HepG2 (cell line): ENCODE data around the gene SLC22A31. TPM values are rescaled to one million over a fixed set of nuclear protein-coding genes. Genes with fewer than 3 reads are reported as not detected.

Source experiments
- ATAC-seq: fragments of 200-7000 bp; cut with Tn5 transposase; 3 replicates; pipeline ENCODE4 v1.9.1; 2020; ENCODE audit warnings: mild to moderate bottlenecking, moderate library complexity
- BruUV-seq: library from RNA; stranded (reverse); fragments of 400-500 nt; replicated peaks from 2 replicates; lab custom pipeline; 2021; lab: Mats Ljungman, UMichigan
- CTCF ChIA-PET: fragments of 300-600 bp; formaldehyde crosslinking; extraction: SDS; loops from one replicate; lab custom pipeline; 2021; ENCODE audit warnings: low total read pairs, inconsistent platforms, low intra/inter-chr PET ratio; lab: Yijun Ruan, JAX
- POLR2A ChIA-PET: fragments of 350-600 bp; sonication (Branson Sonifier 250); formaldehyde crosslinking; loops from one replicate; lab custom pipeline; 2020; ENCODE audit warnings: antibody characterized with exemption, inconsistent platforms; lab: Yijun Ruan, JAX
- DNase-seq: peaks from one replicate; pipeline ENCODE4 v3.0.0-alpha.2; 2015; ENCODE audit warnings: low spot score
- FAIRE-seq: peaks from 3 replicates; lab custom pipeline; 2011; peaks lifted over from hg19 to GRCh38; lab: Jason Lieb, UNC
- H2AFZ ChIP-seq: one replicate; pipeline ENCODE4 v1.6.1; 2011; ENCODE audit warnings: low read length, inconsistent platforms
- H3K27ac ChIP-seq: fragments of 300-600 bp; 3 replicates; pipeline ENCODE4 v1.8.0; 2011; ENCODE audit warnings: mixed run types, mild to moderate bottlenecking, mixed read lengths, low read length, inconsistent platforms; ENCODE audit not compliant: insufficient read depth; ENCODE audit errors: extremely low read length
- H3K27me3 ChIP-seq, 2 experiments: fragments of 200-600 bp in 1 of 2; 2 replicates in 1 of 2; 3 replicates in 1 of 2; pipeline versions ENCODE4 v1.6.0 to v1.8.0; 2011; ENCODE audit warnings: low read length in 2 of 2, mild to moderate bottlenecking in 2 of 2, moderate library complexity in 2 of 2, inconsistent platforms in 1 of 2; ENCODE audit not compliant: insufficient read depth in 2 of 2, control insufficient read depth in 1 of 2
- H3K36me3 ChIP-seq, 2 experiments: fragments of 200-600 bp in 1 of 2; replicated peaks in 1 of 2; 2 replicates in 1 of 2; 3 replicates in 1 of 2; pipeline versions ENCODE4 v1.5.1 to v1.8.0; 2011; ENCODE audit warnings: low read length in 2 of 2, inconsistent platforms in 1 of 2; ENCODE audit not compliant: insufficient read depth in 2 of 2, control insufficient read depth in 1 of 2
- H3K4me1 ChIP-seq: 2 replicates; pipeline ENCODE4 v1.5.1; 2012; ENCODE audit warnings: low read length, inconsistent platforms; ENCODE audit not compliant: insufficient read depth
- H3K4me2 ChIP-seq: 2 replicates; pipeline ENCODE4 v1.6.0; 2011; ENCODE audit warnings: low read depth, low read length, inconsistent platforms
- H3K4me3 ChIP-seq, 3 experiments: fragments of 200-600 bp in 1 of 3; sonication (generic), shearing (Covaris generic) in 1 of 3; replicated peaks in 1 of 3; 2 replicates each; pipeline ENCODE4 v1.5.1; 2011 to 2016; ENCODE audit warnings: low read length in 3 of 3, inconsistent platforms in 2 of 3, low read depth in 2 of 3, mild to moderate bottlenecking in 2 of 3, control low read depth in 1 of 3, mixed read lengths in 1 of 3; ENCODE audit not compliant: insufficient read depth in 1 of 3
- H3K79me2 ChIP-seq: one replicate; pipeline ENCODE4 v1.6.1; 2011; ENCODE audit warnings: low read length, inconsistent platforms; ENCODE audit not compliant: insufficient read depth
- H3K9ac ChIP-seq: 2 replicates; pipeline ENCODE4 v1.6.0; 2011; ENCODE audit warnings: mild to moderate bottlenecking, low read depth, low read length, inconsistent platforms; ENCODE audit not compliant: insufficient read depth
- H3K9me3 ChIP-seq: 2 replicates; pipeline ENCODE4 v1.5.1; 2012; ENCODE audit warnings: mild to moderate bottlenecking, low read length
- H4K20me1 ChIP-seq: 2 replicates; pipeline ENCODE4 v1.6.0; 2011; ENCODE audit warnings: inconsistent platforms, mild to moderate bottlenecking, low read length, moderate library complexity; ENCODE audit not compliant: insufficient read depth
- ARID4A ChIP-seq: sonication (generic); formaldehyde crosslinking; IDR thresholded peaks from 2 replicates; pipeline ENCODE4 v1.5.0; 2020; ENCODE audit warnings: mild to moderate bottlenecking, missing genetic modification reagents, borderline replicate concordance
- ARNT2 ChIP-seq: sonication (generic); formaldehyde crosslinking; IDR thresholded peaks from 2 replicates; pipeline ENCODE4 v1.8.0; 2022; ENCODE audit warnings: mild to moderate bottlenecking, low read depth, missing genetic modification reagents, moderate library complexity
- FOXA3 ChIP-seq: IDR thresholded peaks from 2 replicates; pipeline ENCODE4 v1.6.1; 2016; ENCODE audit warnings: missing genetic modification reagents, missing compliant biosample characterization
- HNRNPL ChIP-seq: fragments of 200-400 bp; formaldehyde crosslinking; IDR thresholded peaks from 2 replicates; pipeline ENCODE4 v1.6.1; 2017; ENCODE audit warnings: mild to moderate bottlenecking, low read depth, low read length
- KDM5B ChIP-seq: sonication (generic); formaldehyde crosslinking; IDR thresholded peaks from 2 replicates; pipeline ENCODE4 v1.4.0; 2020; ENCODE audit warnings: missing genetic modification reagents, mild to moderate bottlenecking, borderline replicate concordance
- LCORL ChIP-seq, 2 experiments: fragments of 450-650 bp in 1 of 2; sonication (generic) in 1 of 2; formaldehyde crosslinking in 1 of 2; IDR thresholded peaks; 2 replicates each; pipeline versions ENCODE4 v1.5.0 to v1.6.1; 2017 to 2020; ENCODE audit warnings: antibody characterized with exemption in 1 of 2, missing genetic modification reagents in 1 of 2
- MAFG ChIP-seq: sonication (generic); formaldehyde crosslinking; IDR thresholded peaks from 2 replicates; pipeline ENCODE4 v1.5.1; 2020; ENCODE audit warnings: mild to moderate bottlenecking, missing genetic modification reagents
- PITX1 ChIP-seq: sonication (generic); formaldehyde crosslinking; IDR thresholded peaks from 2 replicates; pipeline ENCODE4 v1.5.1; 2020; ENCODE audit warnings: mild to moderate bottlenecking, missing genetic modification reagents
- SALL2 ChIP-seq: sonication (generic); formaldehyde crosslinking; IDR thresholded peaks from 2 replicates; pipeline ENCODE4 v1.8.1; 2023; ENCODE audit warnings: mild to moderate bottlenecking, missing genetic modification reagents, inconsistent platforms
- THAP8 ChIP-seq: sonication (generic); formaldehyde crosslinking; IDR thresholded peaks from 2 replicates; pipeline ENCODE4 v1.5.1; 2020; ENCODE audit warnings: missing genetic modification reagents, mild to moderate bottlenecking, borderline replicate concordance
- ZFY ChIP-seq: sonication (generic); formaldehyde crosslinking; IDR thresholded peaks from 2 replicates; pipeline ENCODE4 v1.4.0; 2020; ENCODE audit warnings: missing genetic modification reagents
- ZNF180 ChIP-seq: sonication (generic); formaldehyde crosslinking; IDR thresholded peaks from 2 replicates; pipeline ENCODE4 v1.4.0; 2020; ENCODE audit warnings: low read depth, missing genetic modification reagents, borderline replicate concordance
- ZNF432 ChIP-seq: sonication (generic); formaldehyde crosslinking; IDR thresholded peaks from 2 replicates; pipeline ENCODE4 v1.5.0; 2020; ENCODE audit warnings: missing genetic modification reagents, mild to moderate bottlenecking, borderline replicate concordance
- ZNF460 ChIP-seq: sonication (generic); formaldehyde crosslinking; IDR thresholded peaks from 2 replicates; pipeline ENCODE4 v1.5.1; 2020; ENCODE audit warnings: missing genetic modification reagents, mild to moderate bottlenecking, borderline replicate concordance
- ZNF501 ChIP-seq: sonication (generic); formaldehyde crosslinking; IDR thresholded peaks from 2 replicates; pipeline ENCODE4 v1.5.1; 2020; ENCODE audit warnings: mild to moderate bottlenecking, moderate library complexity, missing genetic modification reagents
- ZNF724P ChIP-seq: sonication (generic); formaldehyde crosslinking; IDR thresholded peaks from 2 replicates; pipeline ENCODE4 v1.8.0; 2022; ENCODE audit warnings: missing genetic modification reagents, borderline replicate concordance
- ZNF737 ChIP-seq: sonication (generic); formaldehyde crosslinking; IDR thresholded peaks from 2 replicates; pipeline ENCODE4 v1.5.0; 2020; ENCODE audit warnings: missing genetic modification reagents, mild to moderate bottlenecking, borderline replicate concordance
- ZNF800 ChIP-seq: sonication (generic); formaldehyde crosslinking; IDR thresholded peaks from 2 replicates; pipeline ENCODE4 v1.4.0; 2020; ENCODE audit warnings: missing genetic modification reagents
- WGBS: methylation state at CpG from one replicate; pipeline ENCODE4 v1.1.6; 2017; ENCODE audit warnings: low lambda C conversion rate; 5-methylcytosine and 5-hydroxymethylcytosine counted together
- in situ Hi-C: cut with HindIII; loops from 2 replicates; pipeline ENCODE4 v1.10.0; 2017; ENCODE audit warnings: low pct_unique_long_range_greater_than_20kb; ENCODE audit not compliant: extremely low pct_ligation_motif_present
- intact Hi-C: fragments of 100-400 bp; cut with micrococcal nuclease; formaldehyde crosslinking; loops from one replicate; pipeline ENCODE4 v1.10.0; 2022; ENCODE audit not compliant: unreplicated experiment
- polyA plus RNA-seq, 8 experiments: library from polyadenylated mRNA; depleted of rRNA in 3 of 8; stranded (reverse) in 7 of 8; unstranded in 1 of 8; fragments of >200 nt; fragmentation: Illumina TruSeq in 4 of 8; extraction: Trizol in 4 of 8; gene quantifications; 2 replicates each; pipeline versions ENCODE4 v1.2.1 to v1.2.3, GENCODE V29; 2011 to 2016; ENCODE audit warnings: low read depth in 4 of 8, missing spikeins in 1 of 8, mixed read lengths in 1 of 8; ENCODE audit not compliant: insufficient read depth in 1 of 8
- total RNA-seq, 5 experiments: library from RNA; depleted of rRNA; stranded (reverse); fragments of >200 nt; fragmentation: Illumina TruSeq; extraction: Trizol; gene quantifications; 2 replicates each; pipeline ENCODE4 v1.2.3, GENCODE V29; 2016; ENCODE audit warnings: low read depth in 1 of 5

SLC22A31 gene
- total and polyA plus RNA-seq, 2 of the 13 experiments (the other 11 are each of a cell fraction or from before 2014, with no cell fraction given) = 67.3 to 83.3 TPM

GRCh38 chr16:89184677-89184932 is 15.7 kb downstream of the SLC22A31 start:
- ChIA-PET POLR2A (interaction anchor here (1.3 to 1.4 kb wide), 2 partner anchors 11 to 13 kb away, joined by 3 to 5 read pairs; partner anchors contain the start of gene CDH15), CTCF (interaction anchor here (1.8 kb wide), 1 partner anchor 32 kb away, joined by 6 read pairs; no protein-coding TSS in a partner anchor)
- H3K4me1 ChIP-seq = peaks cover 31% of the 10 kb centered on the region
- H3K4me2 ChIP-seq = no peak overlapping the region
- H3K27me3 ChIP-seq = peaks cover 10 to 44% of the 10 kb centered on the region in 2 experiments
- H2AFZ ChIP-seq = no peak overlapping the region
- ATAC-seq (peak; percentile 16; the same call in 2 of the 3 replicates), DNase-seq (no peak), FAIRE-seq (no peak)
- H3K4me3 ChIP-seq = no peak overlapping the region
- H3K79me2 ChIP-seq = no peaks in the 10 kb centered on the region
- no peak overlapping the region for H3K27ac ChIP-seq
- in situ Hi-C loops = no loop called here
- 16% methylated on average over 9 of the region's 9 CpGs for WGBS
- no peaks in the 10 kb centered on the region for H3K9me3 ChIP-seq
- H3K36me3 ChIP-seq = no peaks in the 10 kb centered on the region
- H3K9ac ChIP-seq = no peak overlapping the region
- no TSS peak for BruUV-seq
- H4K20me1 ChIP-seq = peaks cover 31% of the 10 kb centered on the region
- intact Hi-C loops = loop anchor here (2.0 kb wide), 1 partner anchor 16 kb away; the partner anchor contains the start of gene SLC22A31
- TF ChIP-seq THAP8 (CRISPR knock-in tag) (0 out of 2 replicates have a peak, but pooled peaks have one; percentile 41), HNRNPL (0 out of 2 replicates have a peak, but pooled peaks have one; percentile 8), ZNF737 (CRISPR knock-in tag) (no peak), PITX1 (CRISPR knock-in tag) (no peak), ZNF460 (CRISPR knock-in tag) (no peak), ZNF724P (CRISPR knock-in tag) (0 out of 2 replicates have a peak, but pooled peaks have one; percentile 56), ZNF432 (CRISPR knock-in tag) (no peak), ARID4A (peak; percentile 41; the same call in 1 of the 2 replicates), SALL2 (CRISPR knock-in tag) (no peak), LCORL (IDR thresholded peaks at IDR 0.05) (no peak), LCORL (CRISPR knock-in tag; IDR thresholded peaks at IDR 0.05) (peak; percentile 37; the same call in 1 of the 2 replicates), FOXA3 (CRISPR knock-in tag) (no peak), ARNT2 (CRISPR knock-in tag) (0 out of 2 replicates have a peak, but pooled peaks have one; percentile 15), MAFG (0 out of 2 replicates have a peak, but pooled peaks have one; percentile 39), ZNF180 (CRISPR knock-in tag) (no peak), ZNF800 (CRISPR knock-in tag) (no peak; the same call in 1 of the 2 replicates), KDM5B (CRISPR knock-in tag) (0 out of 2 replicates have a peak, but pooled peaks have one; percentile 7), ZFY (CRISPR knock-in tag) (0 out of 2 replicates have a peak, but pooled peaks have one; percentile 1), ZNF501 (CRISPR knock-in tag) (no peak)
